Measurements from ENCODE around the gene HPSE. TPM values are rescaled to one million over a fixed set of nuclear protein-coding genes. Genes with fewer than 3 reads are reported as not detected.
A peak's percentile ranks its signal among the peaks of the same experiment; 100 is the strongest.

The HPSE gene
- total and polyA plus RNA-seq, 9 of the 15 experiments (the other 6 are each of a cell fraction or from before 2014, with no cell fraction given), result 0.01 to 0.42 (median 0.14) TPM; not detected in 1

DNA sequence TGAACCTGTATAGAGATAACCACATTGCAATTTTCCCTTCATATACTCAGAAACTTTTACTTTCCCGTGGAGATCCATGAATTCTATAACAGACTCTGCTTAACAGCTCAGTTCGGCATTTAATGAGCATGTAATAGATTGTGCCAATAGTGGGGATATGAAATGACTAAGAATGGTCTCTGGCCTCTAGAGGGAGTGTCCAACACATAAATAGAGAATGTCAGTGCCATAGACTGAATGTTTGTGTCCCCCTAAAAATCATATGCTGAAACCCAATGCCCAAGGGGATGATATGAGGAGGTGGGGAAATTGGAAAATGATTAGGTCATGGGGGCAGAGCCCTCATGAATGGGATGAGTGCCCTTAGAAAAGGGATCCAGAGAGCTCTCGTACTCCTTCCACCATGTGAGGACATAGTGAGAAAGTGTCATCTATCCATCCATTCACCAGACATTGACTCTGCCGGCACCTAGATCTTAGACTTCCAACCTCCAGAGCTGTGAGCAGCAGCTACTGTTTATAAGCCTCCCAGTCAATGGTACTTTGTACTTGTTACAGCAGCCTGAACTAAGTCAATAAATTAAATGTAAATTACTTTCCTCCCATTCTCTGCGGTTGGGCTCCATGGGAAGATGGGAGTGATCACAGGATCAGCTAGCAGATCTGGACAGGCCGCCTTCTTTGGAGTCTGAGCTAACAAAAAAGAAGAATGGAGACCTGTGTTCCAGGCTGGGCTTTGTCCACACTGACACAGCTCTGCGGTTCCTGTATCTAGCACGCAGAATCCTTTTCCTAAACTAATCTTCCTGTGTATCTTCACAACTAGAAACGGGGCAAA lies 28.1 kb upstream of the HPSE start:
- Histone ChIP-seq H3K79me2 (ENCODE audit: control insufficient read depth, insufficient read depth, low read length) (no peaks in the 10 kb centered on the region), H3K4me1 (replicated peaks in 1 of 2; ENCODE audit: control insufficient read depth in 2 of 2, insufficient read depth in 2 of 2, low read length in 2 of 2) (peaks cover 0 to 7% of the 10 kb centered on the region in 2 experiments; a peak in 2 of 5 replicates), H3K36me3 (ENCODE audit: control insufficient read depth, insufficient read depth, low read length) (no peaks in the 10 kb centered on the region), H4K20me1 (replicated peaks; ENCODE audit: control insufficient read depth, insufficient read depth, low read length) (no peaks in the 10 kb centered on the region), H3K4me3 (no peak overlapping the region), H2AFZ (ENCODE audit: low read depth, low read length) (peak overlapping the region; percentile 23; the same call in 1 of the 2 replicates), H3K9me3 (replicated peaks; ENCODE audit: control insufficient read depth, insufficient read depth, low read depth, low read length) (no peaks in the 10 kb centered on the region), H3K27me3 (ENCODE audit: control insufficient read depth in 2 of 2, insufficient read depth in 2 of 2, low read length in 2 of 2) (peaks cover 0 to 10% of the 10 kb centered on the region in 2 experiments; a peak in 4 of 5 replicates), H3K4me2 (ENCODE audit: insufficient read depth, low read length) (no peak overlapping the region), H3K27ac (ENCODE audit: extremely low read depth, low read depth, low read length) (no peak overlapping the region), H3K9me1 (ENCODE audit: control insufficient read depth, insufficient read depth, low read length) (no peaks in the 10 kb centered on the region), H3K9ac (ENCODE audit: insufficient read depth in 1 of 2, low read depth in 2 of 2, low read length in 2 of 2) (no peak overlapping the region)
- DNase-seq (ENCODE audit: extremely low read depth in 1 of 4, low spot score in 3 of 4) (peak in 2 of 4 experiments; percentile 16 to 38), ATAC-seq (peak; percentile 86), FAIRE-seq (peak; percentile 62)
- ChIA-PET POLR2A (interaction anchor here (1.1 kb wide), 1 partner anchor 17 kb away, joined by 3 read pairs; no protein-coding TSS in a partner anchor), CTCF (ENCODE audit: low intra/inter-chr PET ratio) (interaction anchor here (0.6 to 1.4 kb wide), 2 partner anchors 277 to 879 kb away, joined by 3 to 4 read pairs; no protein-coding TSS in a partner anchor)
- no TSS peak for BruUV-seq (replicated peaks)
- WGBS (ENCODE audit: insufficient coverage, low coverage, missing lambda C conversion rate), result 34% methylated on average over 9 of the region's 9 CpGs
- intact Hi-C loops (cut with micrococcal nuclease) (loop anchor here (2.0 to 5.0 kb wide), 3 partner anchors 92 to 278 kb away; partner anchors contain the start of gene HELQ), in situ Hi-C loops (cut with MboI) (no loop called here)
- TF ChIP-seq ETV5 (CRISPR knock-in tag; IDR thresholded peaks at IDR 0.05; ENCODE audit: low read depth) (0 out of 2 replicates have a peak, but pooled peaks have one; percentile 26), RAD21 (CRISPR knock-in tag; conservative IDR thresholded peaks at IDR 0.05 in 1 of 2, IDR thresholded peaks at IDR 0.05 in 1 of 2) (peak; percentile 23 to 57; a peak in 2 of 4 replicates), LCOR (CRISPR knock-in tag; IDR thresholded peaks at IDR 0.05) (0 out of 2 replicates have a peak, but pooled peaks have one; percentile 29)
- TF ChIP-seq, protein P1, sequence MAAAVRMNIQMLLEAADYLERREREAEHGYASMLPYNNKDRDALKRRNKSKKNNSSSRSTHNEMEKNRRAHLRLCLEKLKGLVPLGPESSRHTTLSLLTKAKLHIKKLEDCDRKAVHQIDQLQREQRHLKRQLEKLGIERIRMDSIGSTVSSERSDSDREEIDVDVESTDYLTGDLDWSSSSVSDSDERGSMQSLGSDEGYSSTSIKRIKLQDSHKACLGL (CRISPR knock-in tag; IDR thresholded peaks at IDR 0.05; ENCODE audit: borderline replicate concordance, poor library complexity, severe bottlenecking), result no peak
- TF ChIP-seq, protein P2, sequence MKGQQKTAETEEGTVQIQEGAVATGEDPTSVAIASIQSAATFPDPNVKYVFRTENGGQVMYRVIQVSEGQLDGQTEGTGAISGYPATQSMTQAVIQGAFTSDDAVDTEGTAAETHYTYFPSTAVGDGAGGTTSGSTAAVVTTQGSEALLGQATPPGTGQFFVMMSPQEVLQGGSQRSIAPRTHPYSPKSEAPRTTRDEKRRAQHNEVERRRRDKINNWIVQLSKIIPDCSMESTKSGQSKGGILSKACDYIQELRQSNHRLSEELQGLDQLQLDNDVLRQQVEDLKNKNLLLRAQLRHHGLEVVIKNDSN (CRISPR knock-in tag; IDR thresholded peaks at IDR 0.05), result no peak
- TF ChIP-seq, protein P3, sequence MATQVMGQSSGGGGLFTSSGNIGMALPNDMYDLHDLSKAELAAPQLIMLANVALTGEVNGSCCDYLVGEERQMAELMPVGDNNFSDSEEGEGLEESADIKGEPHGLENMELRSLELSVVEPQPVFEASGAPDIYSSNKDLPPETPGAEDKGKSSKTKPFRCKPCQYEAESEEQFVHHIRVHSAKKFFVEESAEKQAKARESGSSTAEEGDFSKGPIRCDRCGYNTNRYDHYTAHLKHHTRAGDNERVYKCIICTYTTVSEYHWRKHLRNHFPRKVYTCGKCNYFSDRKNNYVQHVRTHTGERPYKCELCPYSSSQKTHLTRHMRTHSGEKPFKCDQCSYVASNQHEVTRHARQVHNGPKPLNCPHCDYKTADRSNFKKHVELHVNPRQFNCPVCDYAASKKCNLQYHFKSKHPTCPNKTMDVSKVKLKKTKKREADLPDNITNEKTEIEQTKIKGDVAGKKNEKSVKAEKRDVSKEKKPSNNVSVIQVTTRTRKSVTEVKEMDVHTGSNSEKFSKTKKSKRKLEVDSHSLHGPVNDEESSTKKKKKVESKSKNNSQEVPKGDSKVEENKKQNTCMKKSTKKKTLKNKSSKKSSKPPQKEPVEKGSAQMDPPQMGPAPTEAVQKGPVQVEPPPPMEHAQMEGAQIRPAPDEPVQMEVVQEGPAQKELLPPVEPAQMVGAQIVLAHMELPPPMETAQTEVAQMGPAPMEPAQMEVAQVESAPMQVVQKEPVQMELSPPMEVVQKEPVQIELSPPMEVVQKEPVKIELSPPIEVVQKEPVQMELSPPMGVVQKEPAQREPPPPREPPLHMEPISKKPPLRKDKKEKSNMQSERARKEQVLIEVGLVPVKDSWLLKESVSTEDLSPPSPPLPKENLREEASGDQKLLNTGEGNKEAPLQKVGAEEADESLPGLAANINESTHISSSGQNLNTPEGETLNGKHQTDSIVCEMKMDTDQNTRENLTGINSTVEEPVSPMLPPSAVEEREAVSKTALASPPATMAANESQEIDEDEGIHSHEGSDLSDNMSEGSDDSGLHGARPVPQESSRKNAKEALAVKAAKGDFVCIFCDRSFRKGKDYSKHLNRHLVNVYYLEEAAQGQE (IDR thresholded peaks at IDR 0.05; ENCODE audit: borderline replicate concordance), result 0 out of 2 replicates have a peak, but pooled peaks have one; percentile 21
- TF ChIP-seq, protein P3 (CRISPR knock-in tag; IDR thresholded peaks at IDR 0.05; ENCODE audit: low read depth), result no peak

Data from K562 (cell line).